HG03571 (cell line): ENCODE measurements around the gene FURIN.
"Not testable (repeated sequence)": the region's sequence is repeated elsewhere in the genome, so short reads cannot be mapped to it uniquely, and the experiment has no call there.

Experiments
- ATAC-seq: cut with Tn5 transposase; IDR thresholded peaks from one replicate; pipeline ENCODE4 v1.9.1; 2021; ENCODE audit not compliant: unreplicated experiment

The FURIN gene

DNA sequence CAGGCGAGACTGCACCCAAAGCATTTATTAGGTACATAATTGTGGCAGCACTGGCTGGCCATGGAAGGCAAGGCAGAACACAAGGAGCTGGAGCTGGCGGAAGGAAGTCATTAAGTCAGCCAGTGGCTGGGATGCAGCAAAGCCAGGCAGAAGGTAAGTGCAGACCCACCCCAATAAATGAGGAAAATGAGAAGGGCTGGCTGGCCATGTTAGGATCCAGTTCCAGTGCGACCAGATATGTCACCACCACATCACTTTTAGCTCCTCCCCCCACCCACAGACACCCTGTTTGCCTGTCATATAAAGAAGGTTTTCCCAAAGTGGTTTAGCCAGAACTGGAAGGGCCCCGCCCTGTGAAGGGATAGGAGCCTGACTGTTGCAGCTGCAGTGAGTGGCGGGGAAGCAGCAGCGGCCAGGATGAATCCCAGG, at the start of gene FURIN:
TSS of gene FURIN (plus strand) at position 328 of the 429 bp plus-strand sequence. CDS start 7,153 bp downstream, outside the sequence.
- no peak for ATAC-seq

- ATAC-seq, result no peak
These were observed 49.0 kb upstream of the FURIN start for GRCh38 chr15:90819390-90819789.

- no peak for ATAC-seq
These were observed 48.5 kb upstream of the FURIN start for GRCh38 chr15:90819850-90820249.

- no peak for ATAC-seq
These were observed 47.9 kb upstream of the FURIN start for GRCh38 chr15:90820481-90820880.

DNA sequence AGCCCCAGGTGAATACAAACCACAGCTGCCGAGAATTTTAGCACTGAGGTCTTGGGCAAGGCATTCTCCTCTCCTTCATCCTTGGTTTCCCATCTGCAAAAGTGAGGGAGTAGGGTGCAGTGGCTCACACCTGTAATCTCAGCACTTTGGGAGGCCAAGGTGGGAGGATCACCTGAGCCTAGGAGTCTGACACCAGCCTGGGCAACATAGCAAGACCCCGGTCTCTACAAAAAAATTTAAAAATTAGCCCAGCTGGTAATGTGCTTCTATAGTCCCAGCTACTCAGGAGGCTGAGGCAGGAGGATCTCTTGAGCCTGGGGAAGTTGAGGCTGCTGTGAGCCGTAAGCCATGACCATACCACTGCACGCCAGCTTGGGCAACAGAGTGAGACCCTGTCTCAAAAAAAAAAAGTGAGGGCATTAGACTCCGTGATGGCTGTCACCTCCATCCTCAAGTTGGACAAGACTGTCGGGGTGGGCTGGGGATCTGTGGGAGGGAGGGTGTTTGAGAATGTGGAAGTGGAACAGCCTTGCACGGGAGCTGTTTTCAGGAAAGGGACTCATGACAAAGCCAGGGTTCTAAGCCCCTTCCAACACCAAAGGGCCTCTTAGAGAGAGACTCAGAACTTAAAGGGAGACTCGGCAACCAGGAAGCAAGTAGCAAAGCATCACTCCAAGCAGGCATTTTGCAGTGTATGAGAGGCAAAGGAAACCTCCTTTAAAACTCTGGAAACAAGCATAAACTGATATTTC, 46.0 kb upstream of the FURIN start:
- ATAC-seq, result no peak

- ATAC-seq, result no peak
These were observed 44.9 kb upstream of the FURIN start for GRCh38 chr15:90823455-90823974.

GRCh38 chr15:90825115-90825899, 43.1 kb upstream of the FURIN start:
- ATAC-seq, result not testable (repeated sequence)

GRCh38 chr15:90826206-90826885, 42.0 kb upstream of the FURIN start:
- ATAC-seq, result not testable (repeated sequence)

DNA sequence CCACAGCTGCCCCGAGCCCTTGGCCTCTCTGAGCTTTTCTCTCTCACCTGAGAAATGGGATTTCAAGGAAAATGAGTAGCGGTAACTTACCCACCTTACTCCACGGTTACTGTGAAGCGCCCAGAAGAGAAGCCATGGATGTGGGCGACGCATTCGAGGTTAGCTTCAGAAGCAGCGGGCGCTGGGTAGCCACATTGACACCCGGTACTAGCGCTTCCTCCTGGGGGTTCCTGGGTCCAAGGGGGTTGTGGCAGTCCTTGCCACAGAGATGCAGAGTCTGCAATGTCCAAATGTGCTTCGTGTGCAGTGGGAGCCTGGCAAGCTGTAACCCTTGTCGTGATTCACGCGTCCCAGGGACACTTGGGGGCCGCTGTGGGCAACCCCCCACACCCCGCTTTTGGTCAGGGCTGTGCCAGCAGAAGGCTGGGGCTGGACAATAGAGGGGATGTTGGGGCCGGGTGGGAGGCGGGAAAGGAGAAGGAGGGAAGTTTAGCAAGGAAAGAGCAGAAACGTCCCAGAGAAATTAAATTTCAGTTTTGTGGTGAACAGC, 41.4 kb upstream of the FURIN start:
- no peak for ATAC-seq

- no peak for ATAC-seq
These were observed 40.3 kb upstream of the FURIN start for GRCh38 chr15:90828111-90828510.

DNA sequence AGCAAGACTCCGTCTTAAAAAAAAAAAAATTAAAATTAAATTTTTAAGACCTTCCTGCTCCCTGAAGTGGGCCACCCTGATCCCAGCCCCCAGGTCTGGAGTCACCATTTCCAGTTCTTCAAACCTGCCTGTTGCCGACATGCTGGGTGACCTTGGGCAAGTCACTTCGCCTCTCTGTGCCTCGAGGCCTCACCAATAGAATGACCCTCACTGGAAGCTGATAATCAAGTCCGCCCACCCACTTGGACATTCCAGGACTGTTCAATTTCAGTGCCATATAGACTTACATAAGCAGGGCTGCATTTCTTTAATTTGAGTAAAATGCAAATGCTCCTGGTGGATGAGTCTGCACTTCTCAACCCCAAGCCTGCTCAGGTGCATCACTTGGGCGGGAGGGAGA, 39.3 kb upstream of the FURIN start:
- no peak for ATAC-seq

DNA sequence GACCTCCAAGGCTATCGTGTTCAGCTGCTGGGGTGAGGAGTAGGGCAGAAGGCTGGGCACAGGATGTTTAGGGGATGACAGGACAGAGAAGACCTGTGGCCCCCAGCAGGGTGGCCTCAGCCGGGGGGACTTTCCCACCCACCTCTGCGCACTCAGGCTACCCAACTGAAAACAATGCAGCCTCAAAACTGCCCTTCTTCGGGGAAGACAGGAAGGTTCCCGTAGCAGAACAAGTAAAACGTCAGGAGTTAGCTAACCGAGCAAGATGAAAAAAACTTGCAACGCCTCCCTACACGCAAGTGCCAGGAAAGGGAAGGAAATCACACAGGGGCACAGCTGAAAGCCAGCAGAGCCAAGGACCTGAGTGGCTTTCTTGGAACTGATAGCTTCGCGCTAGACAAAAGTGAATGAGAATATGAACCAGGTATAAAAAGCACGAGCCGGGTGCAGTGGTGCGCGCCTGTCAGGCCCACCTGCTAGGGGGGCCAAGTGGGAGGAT, 38.4 kb upstream of the FURIN start:
- ATAC-seq, result peak; percentile 78

- ATAC-seq, result no peak
These were observed 33.8 kb upstream of the FURIN start for GRCh38 chr15:90834626-90835025.

GRCh38 chr15:90836296-90836871, 32.0 kb upstream of the FURIN start:
- no peak for ATAC-seq

DNA sequence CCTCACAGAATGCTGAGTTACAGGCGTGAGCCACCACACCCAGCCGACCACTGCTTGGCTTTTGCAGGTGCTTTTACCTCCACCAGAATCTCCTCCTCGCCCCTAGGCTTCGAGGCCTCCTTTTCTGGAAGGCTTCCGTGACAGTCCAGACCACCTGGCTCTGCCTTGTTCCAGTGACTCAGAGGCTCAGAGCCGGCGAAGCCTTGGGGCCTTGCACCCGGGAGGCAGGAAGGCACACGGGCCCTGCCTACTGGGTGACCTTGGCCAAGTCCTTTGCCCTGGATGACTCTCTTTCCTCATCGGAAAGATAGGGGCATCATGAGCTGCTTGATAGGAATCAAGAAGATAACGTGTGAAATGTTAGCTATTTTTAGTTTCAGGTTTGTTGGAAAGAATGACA, 31.3 kb upstream of the FURIN start:
- no peak for ATAC-seq

- ATAC-seq, result no peak
These were observed 30.2 kb upstream of the FURIN start for GRCh38 chr15:90838139-90838538.

DNA sequence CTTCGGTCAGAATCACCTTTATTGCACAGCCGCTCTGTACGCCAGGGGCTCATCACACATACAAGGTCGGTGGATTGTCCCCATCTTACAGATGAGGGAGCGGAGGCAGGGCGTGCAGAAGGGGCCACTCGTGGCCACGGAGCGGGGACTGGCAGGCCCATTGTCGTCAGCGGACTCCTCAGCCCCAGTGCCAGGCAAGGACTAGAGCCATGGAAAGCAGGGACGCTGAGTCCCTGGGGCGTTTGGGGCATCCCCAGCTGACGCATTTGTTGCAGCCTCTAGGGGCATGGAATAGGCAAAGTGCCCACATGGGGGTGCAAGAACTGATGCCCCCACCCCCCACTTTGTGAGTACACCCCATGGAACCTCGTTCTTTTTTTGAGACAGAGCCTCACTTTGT, 29.8 kb upstream of the FURIN start:
- ATAC-seq, result no peak

DNA sequence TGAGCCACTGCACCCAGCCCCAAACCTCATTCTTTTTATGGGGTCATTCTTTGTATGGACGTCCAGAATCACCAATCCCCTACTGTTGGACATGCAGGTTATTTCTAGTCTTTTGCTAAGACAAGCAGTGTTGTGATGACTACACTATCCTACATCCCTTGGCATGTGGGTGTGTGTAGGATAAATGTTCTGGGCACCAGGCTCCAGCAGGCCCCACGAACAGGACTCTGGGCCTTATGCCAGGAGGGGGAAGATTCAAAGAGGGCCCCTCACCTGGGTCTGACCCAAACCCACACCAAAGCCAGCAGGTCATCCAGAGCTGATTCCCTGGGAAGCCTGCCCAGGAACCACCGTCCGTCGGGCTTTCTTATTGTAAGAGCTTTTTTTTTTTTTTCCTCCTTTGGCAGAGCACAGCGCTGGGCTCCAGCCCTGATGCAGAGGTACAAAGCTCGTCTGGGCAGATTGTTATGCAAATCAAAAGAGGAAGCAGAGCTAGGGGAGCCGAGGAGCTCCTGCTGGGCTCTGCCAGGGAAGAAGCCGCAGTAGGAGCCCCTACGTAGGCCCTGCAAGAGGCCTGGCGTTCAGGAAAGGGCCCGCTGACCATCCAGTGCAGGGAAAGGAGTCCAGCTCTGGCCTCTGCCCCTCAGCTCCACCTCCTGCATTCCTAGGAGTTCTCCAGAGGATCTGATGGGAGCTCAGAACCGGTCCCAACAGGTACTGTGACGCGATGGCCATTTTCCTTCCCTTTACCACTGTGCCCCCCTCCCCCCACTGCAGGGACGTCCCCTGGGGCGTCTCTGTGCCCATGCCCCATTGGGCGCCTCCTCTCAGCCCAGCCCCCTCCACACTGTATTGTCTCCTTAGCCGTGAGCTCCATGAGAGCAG, 29.0 kb upstream of the FURIN start:
- peak; percentile 82 for ATAC-seq

- ATAC-seq, result no peak
These were observed 28.1 kb upstream of the FURIN start for GRCh38 chr15:90840157-90840855.
